H1 (cell line): ENCODE data around the gene MBTPS2. TPM values are rescaled to one million over a fixed set of nuclear protein-coding genes. Genes with fewer than 3 reads are reported as not detected.

Experiments
- RXRA ChIP-seq: IDR thresholded peaks from 2 replicates; pipeline ENCODE4 v1.6.1; 2011; ENCODE audit warnings: low read depth, mild to moderate bottlenecking, low read length, moderate library complexity; ENCODE audit not compliant: insufficient read depth
- TBP ChIP-seq: IDR thresholded peaks from 2 replicates; pipeline ENCODE4 v1.6.1; 2011; ENCODE audit warnings: low read depth, low read length, improper control_type of control experiment
- polyA plus RNA-seq, 7 experiments: library from polyadenylated mRNA; depleted of rRNA in 3 of 7; stranded (reverse) in 5 of 7; unstranded in 2 of 7; fragments of >200 nt in 5 of 7; fragments of 200-250 nt in 2 of 7; gene quantifications; 1 replicate in 5 of 7; 2 replicates in 1 of 7; 4 replicates in 1 of 7; pipeline versions ENCODE4 v1.2.1 to v1.2.3, GENCODE V29; 2011 to 2013; ENCODE audit warnings: missing spikeins in 2 of 7, mixed read lengths in 2 of 7
- total RNA-seq: library from RNA; stranded (reverse); fragmentation: NEBNext Ultra II Directional; extraction: Animal tissue kit (Norgen Biotek cat#: 25700); gene quantifications from 2 replicates; pipeline ENCODE4 v1.2.1, GENCODE V29; 2021

Gene MBTPS2
- total and polyA plus RNA-seq, 2 of the 8 experiments (the other 6 are each of a cell fraction or from before 2014, with no cell fraction given): 4.3 to 7.4 TPM

- TF ChIP-seq RXRA (no peak), TBP (no peak)
Observed at GRCh38 chrX:21865436-21865835, 26.0 kb downstream of the MBTPS2 start (continued).
